Measurements from ENCODE around the gene L1TD1.
"Not testable (repeated sequence)": the region's sequence is repeated elsewhere in the genome, so short reads cannot be mapped to it uniquely, and the experiment has no call there.

Gene L1TD1

GRCh38 chr1:62239652-62240403 is 45.2 kb downstream of the L1TD1 start:
- not testable (repeated sequence) for DNase-seq

- no peak for DNase-seq
These were observed 46.2 kb downstream of the L1TD1 start for GRCh38 chr1:62240651-62241370.

GRCh38 chr1:62241371-62242131 is 46.9 kb downstream of the L1TD1 start:
- no peak for DNase-seq

- not testable (repeated sequence) for DNase-seq
These were observed 49.7 kb downstream of the L1TD1 start for GRCh38 chr1:62244380-62244779.

- DNase-seq = no peak
These were observed 50.6 kb downstream of the L1TD1 start for GRCh38 chr1:62245201-62245600.

GRCh38 chr1:62247391-62248168 is 52.9 kb downstream of the L1TD1 start:
- DNase-seq = no peak

DNA sequence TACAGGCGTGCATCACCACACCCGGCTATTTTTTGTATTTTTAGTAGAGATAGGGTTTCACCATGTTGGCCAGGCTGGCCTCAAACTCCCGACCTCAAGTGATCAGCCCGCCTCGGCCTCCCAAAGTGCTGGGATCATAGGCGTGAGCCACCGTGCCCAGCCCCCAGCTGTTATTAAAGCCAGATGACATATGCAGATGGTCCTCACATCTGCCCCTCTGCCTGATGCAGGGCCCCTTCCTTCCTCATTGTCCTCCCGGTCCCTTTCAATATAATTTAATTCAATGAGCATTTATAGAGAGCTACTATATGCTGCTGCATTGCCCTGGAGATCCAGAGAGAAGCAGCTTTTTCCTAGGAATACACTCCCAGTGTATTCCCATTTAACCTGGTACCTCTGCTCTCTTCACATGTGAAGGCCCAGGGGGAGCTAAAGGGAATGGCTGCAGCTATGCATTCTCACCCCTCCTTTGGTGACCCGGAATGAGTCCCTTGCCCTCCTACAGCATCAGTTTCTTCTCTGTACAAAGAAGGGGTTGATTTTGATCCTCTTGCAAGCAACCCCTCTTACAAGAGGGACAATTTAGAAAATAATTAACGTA is 55.6 kb downstream of the L1TD1 start:
- no peak for DNase-seq

DNA sequence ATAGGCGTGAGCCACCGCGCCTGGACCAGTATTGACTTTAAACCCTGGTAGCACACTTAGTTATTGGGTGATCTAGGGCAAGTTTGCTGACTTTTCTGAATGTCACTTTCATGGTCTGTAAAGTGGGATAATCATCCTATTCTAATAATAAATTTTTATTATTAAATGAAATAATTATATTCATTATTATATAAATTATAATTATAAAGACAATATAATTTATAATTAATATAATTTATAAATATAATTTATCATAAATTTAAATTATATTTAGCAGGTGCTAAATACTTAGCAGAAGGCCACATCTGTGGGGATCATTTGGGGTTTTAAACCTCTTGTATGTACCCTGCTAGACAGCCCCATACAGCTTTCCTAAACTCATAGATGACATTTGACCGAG is 64.9 kb downstream of the L1TD1 start:
- DNase-seq = no peak

DNA sequence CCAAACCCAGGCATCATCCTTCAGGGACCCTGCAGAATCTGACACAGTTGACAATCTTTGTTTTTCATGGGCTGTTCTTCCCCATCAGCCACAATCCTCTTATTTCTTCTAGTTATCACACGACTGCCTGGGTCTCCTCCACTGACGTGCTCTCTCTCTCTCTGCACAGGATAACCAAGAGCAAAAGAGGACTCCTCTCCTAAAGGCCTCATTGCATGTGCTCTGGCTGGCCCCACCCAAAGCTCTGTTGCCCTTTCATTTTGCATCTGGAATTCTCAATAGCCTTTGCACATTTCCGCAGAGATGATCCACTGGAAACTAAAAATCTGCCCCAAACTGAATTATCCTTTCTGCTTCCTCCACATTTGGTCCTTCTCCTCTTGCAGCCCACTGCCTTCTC is 66.0 kb downstream of the L1TD1 start:
- no peak for DNase-seq
